NCI-H2081 treated with DMSO at 0.1 percent for 48 hours (cell line): ENCODE data around the gene SYT1.
A peak's percentile ranks its signal among the peaks of the same experiment; 100 is the strongest.
"Not testable (repeated sequence)": the region's sequence is repeated elsewhere in the genome, so short reads cannot be mapped to it uniquely, and the experiment has no call there.

Experiments
- DNase-seq: peaks from one replicate; lab custom pipeline; 2025; lab: John Stamatoyannopoulos, UW

SYT1 gene

GRCh38 chr12:78864403-78864869 is at the start of gene SYT1:
Gene SYT1, plus strand, starts transcription at chr12:78864774.
- peak; percentile 90 for DNase-seq

GRCh38 chr12:78818487-78818886 is 46.1 kb upstream of the SYT1 start:
- DNase-seq, result no peak

- DNase-seq, result no peak
These were observed 43.6 kb upstream of the SYT1 start for GRCh38 chr12:78820946-78821345.

DNA sequence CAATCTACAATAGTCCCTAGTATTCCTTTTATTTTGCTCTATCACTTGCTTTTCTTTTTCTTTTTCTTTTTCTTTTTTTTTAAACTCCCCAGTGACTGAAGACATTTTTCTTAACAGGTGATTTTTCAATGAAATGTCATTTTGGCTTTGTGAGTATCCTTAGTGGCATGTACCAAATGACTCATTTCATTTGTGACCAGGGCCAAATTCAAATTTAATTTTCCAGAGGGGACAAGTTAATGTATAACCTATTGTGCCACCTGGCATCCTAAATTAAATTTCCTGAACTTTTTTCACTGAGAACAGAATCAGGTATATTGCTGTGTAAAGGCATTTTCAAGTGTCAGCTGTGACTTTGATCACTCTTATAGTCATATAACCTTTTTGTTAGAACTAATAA is 39.7 kb upstream of the SYT1 start:
- no peak for DNase-seq

DNA sequence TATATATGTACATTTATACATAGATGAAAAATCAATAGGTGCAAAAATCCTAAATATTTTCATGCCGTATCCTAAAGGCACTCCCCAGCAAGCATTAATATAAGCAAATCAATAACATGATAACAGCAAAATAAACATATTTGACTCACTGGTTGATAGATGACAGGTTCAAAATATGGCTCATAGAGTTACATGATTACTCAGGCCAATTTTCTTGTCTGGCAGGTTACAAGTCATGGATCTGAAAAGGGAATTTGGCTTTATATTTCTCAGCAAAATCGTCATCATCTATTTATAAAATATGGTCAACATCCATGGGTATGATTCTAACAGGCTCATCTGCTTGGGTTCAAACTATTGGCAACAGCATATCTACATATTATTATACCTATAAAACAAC is 34.9 kb upstream of the SYT1 start:
- no peak for DNase-seq

DNA sequence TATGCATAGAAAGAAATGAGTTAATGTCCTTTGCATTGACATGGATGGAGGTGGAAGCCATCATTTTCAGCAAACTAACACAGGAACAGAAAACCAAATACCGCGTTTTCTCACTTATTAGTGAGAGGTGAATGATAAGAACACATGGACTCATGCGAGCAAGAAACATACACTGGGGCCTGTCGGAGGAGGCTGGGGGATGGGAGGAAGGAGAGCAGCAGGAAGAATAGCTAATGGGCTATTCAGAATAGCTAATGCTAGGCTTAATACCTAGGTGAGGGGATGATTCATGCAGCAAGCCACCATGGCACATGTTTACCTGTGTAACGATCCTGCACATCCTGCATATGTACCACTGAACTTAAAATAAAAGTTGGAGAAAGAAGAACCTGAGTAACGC is 29.1 kb upstream of the SYT1 start:
- no peak for DNase-seq

GRCh38 chr12:78840518-78841019 is 24.0 kb upstream of the SYT1 start:
- not testable (repeated sequence) for DNase-seq

DNA sequence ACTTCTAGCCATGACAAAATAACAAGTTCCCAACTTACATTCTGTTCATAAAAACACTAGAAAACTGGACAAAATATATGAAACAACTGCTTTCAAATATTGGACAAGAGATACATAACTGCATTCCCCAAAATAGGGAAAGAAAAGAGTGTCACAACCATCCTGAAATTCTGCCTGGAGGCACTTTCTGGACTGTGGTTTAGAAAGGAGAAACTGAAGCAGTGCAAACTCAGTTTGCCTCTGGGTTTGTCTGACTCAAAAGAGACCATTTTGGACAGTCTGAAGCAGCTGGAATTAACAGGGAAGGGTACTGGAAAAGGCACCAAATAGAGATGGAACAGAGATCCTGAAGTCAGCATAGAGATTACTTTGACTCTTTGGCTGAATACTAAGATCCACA is 11.3 kb upstream of the SYT1 start:
- DNase-seq, result no peak

DNA sequence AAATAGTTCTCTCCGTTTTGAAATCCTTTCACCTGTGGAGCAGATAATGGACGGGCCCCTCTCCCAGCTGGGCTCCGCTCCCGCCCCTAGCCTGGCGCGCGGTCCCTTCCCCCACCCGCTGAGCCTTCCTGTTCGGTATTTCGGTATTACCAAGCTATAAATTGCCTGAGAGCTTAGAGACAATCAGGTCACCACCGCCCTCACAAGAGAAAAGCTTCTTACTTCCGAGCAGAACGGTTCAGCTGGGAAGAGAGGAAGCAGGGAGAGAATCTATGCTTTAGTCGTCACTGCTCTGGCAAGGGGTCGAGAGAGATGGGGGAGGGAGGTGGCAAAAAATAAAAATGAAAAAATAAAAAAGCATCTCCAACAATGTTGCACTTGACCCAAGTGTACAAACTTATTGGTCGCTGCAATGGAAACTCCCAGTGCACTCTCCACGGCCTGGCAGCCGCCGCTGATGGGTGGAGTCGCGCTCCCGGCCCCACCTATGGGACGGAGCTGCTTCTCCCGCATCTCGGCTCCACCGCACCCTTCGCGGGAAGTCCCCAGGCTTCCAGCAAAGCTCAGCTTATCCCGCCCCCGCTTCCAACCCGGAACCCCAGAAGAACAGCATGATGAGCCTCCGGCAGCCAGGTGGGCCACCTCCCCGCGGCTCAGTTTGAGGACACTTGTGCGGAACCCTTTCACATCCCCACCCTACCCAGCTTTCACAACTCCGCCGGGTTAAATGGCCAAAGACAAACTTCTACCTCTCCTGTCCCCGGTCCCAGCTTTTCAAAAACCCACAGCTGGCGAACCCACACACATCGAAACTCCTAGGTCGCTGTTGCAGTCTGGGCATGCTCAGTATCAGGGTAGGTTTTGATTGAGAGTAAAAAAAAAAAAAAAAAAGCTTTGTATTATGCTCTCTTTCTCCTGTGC is 832 bp upstream of the SYT1 start:
- peak; percentile 64 for DNase-seq

DNA sequence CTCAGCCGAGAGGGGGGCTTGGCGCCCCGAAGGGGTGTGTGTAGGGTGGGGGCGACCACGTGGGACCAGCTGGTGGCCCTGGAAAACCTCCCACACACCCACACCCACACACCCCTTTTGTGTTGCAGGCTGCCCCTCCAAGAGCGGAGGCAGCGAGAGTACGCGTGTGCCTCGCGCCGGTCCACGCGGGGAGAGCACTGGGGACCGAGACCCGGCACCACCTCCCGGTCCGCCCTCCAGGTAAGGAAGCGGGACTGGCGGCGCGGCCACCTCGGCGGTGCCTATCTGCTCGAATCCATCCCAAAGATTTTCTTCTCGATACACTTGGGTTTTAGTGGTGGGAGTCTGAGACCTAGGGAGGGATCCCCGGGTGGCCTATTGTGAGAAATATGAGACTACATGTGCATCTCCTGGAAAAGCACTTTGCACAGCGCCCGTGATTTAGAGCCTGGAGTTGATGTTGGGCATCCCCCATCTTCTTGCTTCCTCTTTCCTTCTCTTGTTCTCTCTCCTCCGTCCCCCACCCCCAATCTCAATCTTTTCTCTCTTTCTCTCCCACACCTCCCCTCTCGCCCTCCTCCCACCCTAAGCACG is 393 bp downstream of the SYT1 start:
- DNase-seq, result no peak

DNA sequence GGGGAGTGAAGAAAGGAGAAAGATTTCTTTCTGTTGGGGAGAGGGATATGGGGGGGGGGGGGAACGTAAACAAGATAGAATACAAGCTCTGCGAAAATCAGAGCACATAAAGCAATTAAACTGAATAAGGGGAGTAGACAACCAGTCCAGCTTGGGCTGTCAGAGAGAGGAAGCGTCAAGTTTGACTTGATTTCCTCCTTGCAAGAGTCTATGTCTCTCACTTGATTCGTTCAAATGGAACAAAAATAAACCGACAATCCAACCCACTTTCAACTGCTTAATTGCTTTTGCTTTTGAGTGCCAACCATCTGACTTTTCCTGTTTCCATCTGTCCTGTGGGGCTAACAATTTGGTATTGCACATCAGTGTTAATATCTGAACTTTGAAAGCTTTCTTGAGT is 942 bp downstream of the SYT1 start:
- no peak for DNase-seq

DNA sequence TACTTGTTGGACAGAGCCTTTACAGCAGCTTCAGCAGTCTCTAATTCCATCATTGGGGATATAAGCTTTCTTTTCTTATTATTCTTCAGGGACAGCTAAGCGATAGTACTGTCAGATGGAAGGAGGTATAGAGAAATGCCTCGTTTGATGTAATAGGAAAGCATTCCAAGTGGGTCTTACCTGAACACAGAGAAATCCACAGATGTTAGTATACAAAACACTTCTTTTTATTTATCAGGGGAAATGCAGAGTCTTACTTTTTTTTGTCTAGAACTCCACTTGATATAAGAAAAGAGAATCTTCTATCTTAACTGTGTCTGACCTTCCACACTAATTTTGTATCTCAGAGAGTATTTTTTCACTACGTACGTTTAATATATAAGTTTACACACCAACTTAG is 1.9 kb downstream of the SYT1 start:
- no peak for DNase-seq

- no peak for DNase-seq
These were observed 6.0 kb downstream of the SYT1 start for GRCh38 chr12:78870539-78870938.

DNA sequence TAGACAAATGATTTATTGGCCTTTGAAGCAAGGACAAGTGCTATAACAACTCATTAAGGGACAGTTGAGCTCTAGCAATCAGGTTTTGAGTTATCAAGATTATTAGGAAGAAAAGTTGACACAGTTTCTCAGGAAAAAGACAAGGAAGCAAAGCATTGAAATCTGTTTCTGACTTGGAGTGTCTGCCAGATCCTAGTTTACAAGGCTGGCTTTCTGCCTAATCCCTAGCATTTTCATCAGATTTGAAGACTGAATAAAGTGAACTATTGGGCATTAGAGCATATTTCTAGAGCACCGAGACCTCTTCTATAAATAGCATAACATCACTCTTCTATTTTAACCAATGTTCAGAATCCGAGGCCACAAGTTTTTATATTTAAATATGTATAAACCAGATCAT is 7.0 kb downstream of the SYT1 start:
- no peak for DNase-seq

- DNase-seq, result no peak
These were observed 13.9 kb downstream of the SYT1 start for GRCh38 chr12:78878459-78878858.

DNA sequence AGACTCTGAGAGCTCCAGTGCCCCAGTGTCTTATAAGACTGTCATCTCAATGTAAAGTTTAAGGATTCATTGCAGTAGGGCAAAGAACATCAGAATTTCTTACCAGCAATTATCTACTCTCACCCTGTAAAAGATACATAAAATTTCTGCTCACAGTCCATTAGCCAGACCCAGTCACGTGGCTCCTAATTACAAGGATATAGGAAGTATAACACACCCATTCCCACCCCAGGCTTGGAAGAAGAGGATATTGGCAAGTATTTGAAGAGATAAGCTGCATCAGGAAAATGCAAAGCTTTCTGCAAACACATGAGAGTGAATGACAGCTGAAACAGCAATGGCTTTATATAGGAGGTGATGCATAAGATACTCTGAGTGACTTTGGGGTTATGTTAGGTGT is 14.3 kb downstream of the SYT1 start:
- DNase-seq, result no peak

GRCh38 chr12:78880078-78880477 is 15.5 kb downstream of the SYT1 start:
- DNase-seq, result no peak

- no peak for DNase-seq
These were observed 17.1 kb downstream of the SYT1 start for GRCh38 chr12:78881685-78882084.

DNA sequence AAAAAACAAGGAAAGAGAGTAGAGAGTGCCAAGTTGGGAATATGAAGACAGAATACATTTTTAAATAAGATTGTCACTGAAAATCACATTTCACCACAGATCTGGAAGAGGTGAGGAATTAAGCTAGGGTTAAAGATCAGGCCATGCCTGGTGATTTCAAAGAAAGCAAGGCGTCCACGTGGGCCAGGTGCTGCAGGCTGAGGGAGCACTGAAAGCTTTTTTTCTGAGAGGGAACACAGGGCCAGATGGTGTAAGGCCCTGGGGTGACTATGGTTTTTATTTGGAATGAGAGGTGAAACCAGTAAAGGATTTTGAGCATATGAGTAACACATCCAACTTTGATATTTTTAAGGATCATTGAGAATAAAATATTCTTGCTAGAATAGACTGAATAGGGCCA is 20.9 kb downstream of the SYT1 start:
- DNase-seq, result no peak

DNA sequence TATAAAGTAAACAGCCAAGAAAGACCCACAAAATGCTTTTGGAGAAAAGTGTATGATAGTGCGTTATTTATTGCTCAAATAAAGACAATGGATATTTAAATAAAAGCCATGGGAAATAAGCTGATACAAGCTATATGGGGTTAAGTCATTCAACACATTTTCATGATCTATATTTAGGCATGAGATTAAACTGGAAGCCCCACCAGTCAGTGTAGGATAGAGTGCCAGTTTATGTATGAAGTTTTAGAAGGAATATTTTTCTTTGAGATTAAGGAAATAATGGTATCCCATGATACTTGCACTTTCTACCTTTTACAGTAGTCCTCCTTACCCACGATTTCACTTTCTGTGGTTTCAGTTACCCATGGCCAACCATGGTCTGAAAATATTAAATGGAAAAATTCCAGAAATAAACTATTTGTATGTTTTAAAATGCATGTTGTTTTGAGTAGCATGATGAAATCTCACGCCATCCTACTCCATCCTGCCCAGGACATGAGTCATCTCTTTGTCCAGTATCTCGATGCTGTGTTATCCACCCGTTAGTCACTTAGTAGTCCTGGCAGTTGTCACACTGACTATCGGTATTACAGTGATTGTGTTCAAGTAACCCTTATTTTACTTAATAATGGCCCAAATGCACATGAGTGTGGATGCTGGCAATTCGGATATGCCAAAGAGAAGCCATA is 22.3 kb downstream of the SYT1 start:
- DNase-seq, result no peak

GRCh38 chr12:78887444-78887843 is 22.9 kb downstream of the SYT1 start:
- no peak for DNase-seq

GRCh38 chr12:78888568-78888967 is 24.0 kb downstream of the SYT1 start:
- no peak for DNase-seq
